ENCODE results near the gene ARHGAP31.

Gene ARHGAP31

DNA sequence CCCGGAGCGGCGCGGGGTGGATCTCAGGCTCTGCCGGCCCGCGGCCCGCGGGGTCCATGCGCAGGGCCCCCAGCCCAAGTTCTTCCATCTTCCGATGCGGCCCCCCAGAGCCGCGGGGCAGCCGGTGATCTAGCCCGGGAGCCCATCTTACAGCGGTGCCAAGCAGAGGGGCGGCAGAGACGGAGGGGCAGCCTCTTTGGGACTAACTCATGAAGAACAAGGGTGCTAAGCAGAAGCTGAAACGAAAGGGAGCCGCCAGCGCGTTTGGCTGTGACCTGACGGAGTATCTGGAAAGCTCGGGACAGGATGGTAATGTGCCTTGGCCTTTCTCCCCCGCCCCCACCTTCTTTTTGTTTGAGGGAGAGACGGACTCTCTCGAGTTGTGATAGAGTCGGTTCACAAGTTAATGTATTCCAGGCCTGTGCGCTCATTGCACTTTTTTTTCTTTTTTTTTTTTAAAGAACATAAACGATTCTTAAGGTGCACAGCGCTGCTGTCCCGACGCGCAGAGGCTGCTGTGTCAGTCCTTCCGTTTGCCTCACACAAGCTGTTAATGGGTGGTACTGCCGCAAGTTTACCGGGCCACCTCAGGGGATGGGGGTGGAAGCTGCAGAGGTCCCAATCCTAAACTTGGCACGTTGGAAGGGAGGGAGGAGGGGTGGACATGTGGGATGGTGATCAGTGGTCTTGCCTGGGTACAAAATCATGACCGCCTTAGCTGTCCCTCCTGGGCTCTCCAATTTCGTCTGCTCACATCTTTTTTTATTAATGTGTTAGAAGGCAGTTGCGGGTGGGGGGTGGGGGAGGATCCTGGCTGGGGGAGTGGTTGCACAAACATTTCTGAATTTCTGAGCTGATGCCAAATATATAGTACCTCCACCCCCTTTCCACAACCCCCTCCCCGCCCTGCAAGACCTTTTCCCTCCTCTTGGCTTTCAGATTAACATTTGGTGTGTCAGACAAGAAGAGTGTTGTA is 801 bp downstream of the ARHGAP31 start:
- peak overlapping the region; percentile 93 for H3K4me2 ChIP-seq (ENCODE audit: low read length)

DNA sequence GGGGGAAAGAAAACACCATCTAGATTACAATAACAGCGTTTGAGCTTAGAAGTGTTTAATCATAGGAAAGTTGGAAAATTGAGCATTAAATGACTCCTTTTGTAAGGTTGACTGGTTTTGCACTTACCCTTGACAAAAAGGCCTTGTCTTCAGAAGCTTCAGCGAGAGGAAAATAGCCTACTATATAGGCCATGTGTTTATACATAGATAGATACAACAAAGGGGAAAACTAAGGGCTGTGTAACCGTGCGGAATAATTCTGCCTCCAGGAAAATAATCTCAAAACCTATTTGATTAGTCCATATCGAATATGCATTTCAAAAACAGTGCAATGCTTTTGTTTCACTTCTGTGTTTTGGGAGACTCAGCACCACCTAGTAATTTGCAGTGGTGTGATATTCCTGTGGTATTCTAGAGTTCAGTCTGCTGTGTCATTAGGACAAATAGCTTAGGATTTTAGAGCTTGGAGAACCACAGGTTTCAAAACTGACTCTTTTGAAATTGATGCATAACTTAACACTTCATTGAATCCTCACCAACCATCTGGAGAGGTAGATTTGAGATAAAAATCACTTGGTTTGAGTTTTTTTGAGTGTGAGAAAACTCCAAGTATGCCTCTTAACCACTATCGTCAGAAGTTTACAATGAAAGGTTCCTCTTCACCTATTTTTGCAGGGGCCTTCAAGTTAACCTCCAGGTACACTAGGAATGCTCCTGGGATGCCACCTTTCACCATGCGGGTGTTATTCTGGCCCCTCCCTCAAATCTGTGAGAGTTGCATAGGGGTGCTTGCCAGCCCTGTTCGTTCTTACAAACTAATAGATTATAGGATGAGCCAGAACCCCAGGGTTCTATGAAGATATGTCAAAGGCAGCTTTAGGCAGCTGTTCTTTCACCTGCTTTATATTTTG is 1.9 kb downstream of the ARHGAP31 start:
- peaks cover 29% of the 10 kb centered on the region for H3K36me3 ChIP-seq (replicated peaks; ENCODE audit: low read depth, low read length)
- H3K79me2 ChIP-seq (ENCODE audit: low read length) = peaks cover 46% of the 10 kb centered on the region
- no peak overlapping the region for H3K27ac ChIP-seq (ENCODE audit: low read length)
- peaks cover 18% of the 10 kb centered on the region for H4K20me1 ChIP-seq (ENCODE audit: insufficient read depth, low read length)
- peaks cover 29% of the 10 kb centered on the region for H3K4me1 ChIP-seq (ENCODE audit: low read length)
- H3K27me3 ChIP-seq (ENCODE audit: low read depth, low read length) = no peaks in the 10 kb centered on the region
- H3K9me3 ChIP-seq (ENCODE audit: insufficient read depth, low read length) = no peaks in the 10 kb centered on the region
- H3K4me3 ChIP-seq (ENCODE audit: low read length) = peak overlapping the region; percentile 90
- H3K9ac ChIP-seq (ENCODE audit: low read length) = peak overlapping the region; percentile 94
- H2AFZ ChIP-seq (ENCODE audit: low read depth, low read length) = no peak overlapping the region
- peak overlapping the region; percentile 93 for H3K4me2 ChIP-seq (ENCODE audit: low read length)
- TF ChIP-seq, protein P1, sequence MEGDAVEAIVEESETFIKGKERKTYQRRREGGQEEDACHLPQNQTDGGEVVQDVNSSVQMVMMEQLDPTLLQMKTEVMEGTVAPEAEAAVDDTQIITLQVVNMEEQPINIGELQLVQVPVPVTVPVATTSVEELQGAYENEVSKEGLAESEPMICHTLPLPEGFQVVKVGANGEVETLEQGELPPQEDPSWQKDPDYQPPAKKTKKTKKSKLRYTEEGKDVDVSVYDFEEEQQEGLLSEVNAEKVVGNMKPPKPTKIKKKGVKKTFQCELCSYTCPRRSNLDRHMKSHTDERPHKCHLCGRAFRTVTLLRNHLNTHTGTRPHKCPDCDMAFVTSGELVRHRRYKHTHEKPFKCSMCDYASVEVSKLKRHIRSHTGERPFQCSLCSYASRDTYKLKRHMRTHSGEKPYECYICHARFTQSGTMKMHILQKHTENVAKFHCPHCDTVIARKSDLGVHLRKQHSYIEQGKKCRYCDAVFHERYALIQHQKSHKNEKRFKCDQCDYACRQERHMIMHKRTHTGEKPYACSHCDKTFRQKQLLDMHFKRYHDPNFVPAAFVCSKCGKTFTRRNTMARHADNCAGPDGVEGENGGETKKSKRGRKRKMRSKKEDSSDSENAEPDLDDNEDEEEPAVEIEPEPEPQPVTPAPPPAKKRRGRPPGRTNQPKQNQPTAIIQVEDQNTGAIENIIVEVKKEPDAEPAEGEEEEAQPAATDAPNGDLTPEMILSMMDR (IDR thresholded peaks at IDR 0.05; ENCODE audit: low read depth, low read length) = no peak
- TF ChIP-seq EZH2phosphoT487 (IDR thresholded peaks at IDR 0.05; ENCODE audit: low read depth) = no peak

More for the DNA sequence above, 801 bp downstream of the ARHGAP31 start:
- H3K4me3 ChIP-seq (ENCODE audit: low read length) = peak overlapping the region; percentile 90
- H3K36me3 ChIP-seq (replicated peaks; ENCODE audit: low read depth, low read length) = peaks cover 26% of the 10 kb centered on the region
- TF ChIP-seq EZH2phosphoT487 (IDR thresholded peaks at IDR 0.05; ENCODE audit: low read depth) = no peak
- TF ChIP-seq, protein P1 (IDR thresholded peaks at IDR 0.05; ENCODE audit: low read depth, low read length) = no peak
- peaks cover 29% of the 10 kb centered on the region for H3K4me1 ChIP-seq (ENCODE audit: low read length)
- H3K27ac ChIP-seq (ENCODE audit: low read length) = peak overlapping the region; percentile 83
- peaks cover 43% of the 10 kb centered on the region for H3K79me2 ChIP-seq (ENCODE audit: low read length)
- no peaks in the 10 kb centered on the region for H3K9me3 ChIP-seq (ENCODE audit: insufficient read depth, low read length)
- no peaks in the 10 kb centered on the region for H3K27me3 ChIP-seq (ENCODE audit: low read depth, low read length)
- peaks cover 14% of the 10 kb centered on the region for H4K20me1 ChIP-seq (ENCODE audit: insufficient read depth, low read length)
- H2AFZ ChIP-seq (ENCODE audit: low read depth, low read length) = peak overlapping the region; percentile 78; the same call in 1 of the 2 replicates
- H3K9ac ChIP-seq (ENCODE audit: low read length) = peak overlapping the region; percentile 94

DNA sequence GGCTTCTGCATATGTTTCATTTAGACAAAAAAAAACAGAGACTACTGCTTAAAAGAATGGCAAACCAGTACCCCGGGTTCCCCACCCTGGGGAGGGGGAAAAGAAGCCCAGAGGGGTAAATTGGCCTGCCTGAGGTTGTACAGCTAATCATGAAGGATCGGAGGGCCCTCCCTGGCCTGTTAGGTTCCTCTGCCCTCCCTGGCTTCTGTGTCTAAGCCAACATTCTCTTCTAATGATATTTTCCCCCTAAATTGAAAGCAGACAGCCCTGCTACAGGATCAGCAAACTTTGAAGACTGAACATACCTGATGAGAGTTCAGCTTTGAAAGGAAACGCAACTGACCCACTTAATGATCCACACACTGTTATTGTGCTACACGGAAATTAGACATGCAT is 2.5 kb downstream of the ARHGAP31 start:
- H2AFZ ChIP-seq (ENCODE audit: low read depth, low read length) = no peak overlapping the region
- TF ChIP-seq, protein P1 (IDR thresholded peaks at IDR 0.05; ENCODE audit: low read depth, low read length) = no peak
- TF ChIP-seq EZH2phosphoT487 (IDR thresholded peaks at IDR 0.05; ENCODE audit: low read depth) = no peak
- peak overlapping the region; percentile 90; the same call in 1 of the 2 replicates for H3K4me3 ChIP-seq (ENCODE audit: low read length)
- H3K36me3 ChIP-seq (replicated peaks; ENCODE audit: low read depth, low read length) = peaks cover 30% of the 10 kb centered on the region
- H3K4me1 ChIP-seq (ENCODE audit: low read length) = peaks cover 29% of the 10 kb centered on the region
- peaks cover 52% of the 10 kb centered on the region for H3K79me2 ChIP-seq (ENCODE audit: low read length)
- no peaks in the 10 kb centered on the region for H3K9me3 ChIP-seq (ENCODE audit: insufficient read depth, low read length)
- H3K4me2 ChIP-seq (ENCODE audit: low read length) = peak overlapping the region; percentile 93
- H3K27me3 ChIP-seq (ENCODE audit: low read depth, low read length) = no peaks in the 10 kb centered on the region
- 0 out of 2 replicates have a peak overlapping the region, but pooled peaks have one; percentile 2 for H3K9ac ChIP-seq (ENCODE audit: low read length)
- peaks cover 23% of the 10 kb centered on the region for H4K20me1 ChIP-seq (ENCODE audit: insufficient read depth, low read length)
- H3K27ac ChIP-seq (ENCODE audit: low read length) = no peak overlapping the region
